LNCAP (cell line): ENCODE results near the gene ARNT2.

Source experiments
- CTCF ChIP-seq: fragments of 450-650 bp; IDR thresholded peaks from 2 replicates; pipeline ENCODE4 v1.5.1; 2017; ENCODE audit warnings: mild to moderate bottlenecking

The ARNT2 gene

GRCh38 chr15:80568876-80569605 lies 164.9 kb downstream of the ARNT2 start:
- TF ChIP-seq CTCF: no peak

GRCh38 chr15:80569656-80570055 lies 165.5 kb downstream of the ARNT2 start:
- TF ChIP-seq CTCF: no peak

- no peak for TF ChIP-seq CTCF
Measured at GRCh38 chr15:80570553-80570952, 166.4 kb downstream of the ARNT2 start.

GRCh38 chr15:80572337-80572736 lies 168.2 kb downstream of the ARNT2 start:
- TF ChIP-seq CTCF: no peak

- TF ChIP-seq CTCF: no peak
Measured at GRCh38 chr15:80573606-80574005, 169.4 kb downstream of the ARNT2 start.

- no peak for TF ChIP-seq CTCF
Measured at GRCh38 chr15:80574590-80574989, 170.4 kb downstream of the ARNT2 start.

- TF ChIP-seq CTCF: no peak
Measured at GRCh38 chr15:80576519-80577090, 172.4 kb downstream of the ARNT2 start.
